HL-60 (cell line): ENCODE results near the gene DVL1.

Experiments used
- DNase-seq, 2 experiments: peaks; one replicate each; pipeline ENCODE4 v3.0.0-alpha.2; 2010 to 2020; ENCODE audit warnings: low read depth in 1 of 2, low spot score in 1 of 2
- H3K27ac ChIP-seq: fragments of 250-450 bp; sonication (Bioruptor Pico); replicated peaks from 2 replicates; pipeline ENCODE4 v1.5.1; 2020; ENCODE audit warnings: mild to moderate bottlenecking, moderate library complexity
- H3K27me3 ChIP-seq: fragments of 250-450 bp; sonication (Bioruptor Pico); 2 replicates; pipeline ENCODE4 v1.5.1; 2021; ENCODE audit warnings: mild to moderate bottlenecking, moderate library complexity; ENCODE audit not compliant: insufficient read depth, poor library complexity, severe bottlenecking
- H3K4me3 ChIP-seq: replicated peaks from 2 replicates; pipeline ENCODE4 v1.5.1; 2011; ENCODE audit warnings: mild to moderate bottlenecking, control low read depth, low read length; ENCODE audit not compliant: insufficient read depth
- CTCF ChIP-seq: IDR thresholded peaks from one replicate; pipeline ENCODE4 v1.5.1; 2011; ENCODE audit warnings: low read length, control low read depth, inconsistent platforms; ENCODE audit not compliant: insufficient read depth
- GABPA ChIP-seq: IDR thresholded peaks from 2 replicates; pipeline ENCODE4 v1.6.1; 2012; ENCODE audit warnings: low read depth
- POLR2AphosphoS5 ChIP-seq: IDR thresholded peaks from 2 replicates; pipeline ENCODE4 v1.6.1; 2012; ENCODE audit warnings: low read depth
- REST ChIP-seq: IDR thresholded peaks from 2 replicates; pipeline ENCODE4 v1.6.1; 2012; ENCODE audit warnings: low read depth; ENCODE audit not compliant: insufficient replicate concordance
- SPI1 ChIP-seq: IDR thresholded peaks from 2 replicates; pipeline ENCODE4 v1.6.1; 2012; ENCODE audit warnings: low read depth, mild to moderate bottlenecking, borderline replicate concordance

The DVL1 gene

GRCh38 chr1:1344655-1345361 lies 4.4 kb downstream of the DVL1 start:
- H3K27me3 ChIP-seq = no peaks in the 10 kb centered on the region
- H3K4me3 ChIP-seq = no peak overlapping the region
- H3K27ac ChIP-seq = no peak overlapping the region
- TF ChIP-seq REST (no peak), CTCF (no peak), POLR2AphosphoS5 (no peak), SPI1 (no peak)
- no peak for DNase-seq

DNA sequence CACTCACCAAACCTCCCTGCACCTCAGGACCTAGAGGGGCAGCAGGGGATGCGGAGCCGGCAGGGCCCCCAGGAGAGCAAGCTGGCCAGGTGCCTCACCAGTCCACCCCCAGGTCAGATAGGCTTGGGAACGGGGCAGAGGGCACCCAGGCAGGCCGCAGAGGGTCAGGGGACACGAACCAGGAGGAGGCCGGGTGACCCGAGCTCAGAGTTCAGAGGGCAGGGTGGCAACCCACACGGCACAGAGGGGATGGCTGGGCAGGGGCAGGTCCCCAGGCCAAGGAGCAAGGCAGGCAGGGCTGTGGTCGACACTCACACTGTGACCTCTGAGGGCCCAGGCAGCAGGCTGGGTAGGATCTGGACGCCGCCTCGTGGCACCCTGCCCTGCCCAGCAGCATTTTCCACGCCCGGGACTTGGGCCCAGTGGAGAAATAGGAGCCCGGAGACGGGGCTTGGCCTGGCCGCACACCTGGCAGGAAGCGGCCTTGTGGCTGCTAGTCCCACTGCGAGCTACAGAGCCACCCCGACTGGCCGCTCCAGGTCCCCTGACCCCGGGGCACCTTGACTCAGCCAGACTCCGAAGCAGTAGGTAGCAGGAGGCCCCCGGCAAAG lies 5.3 kb downstream of the DVL1 start:
- Histone ChIP-seq H3K27ac (no peak overlapping the region), H3K4me3 (no peak overlapping the region), H3K27me3 (no peaks in the 10 kb centered on the region)
- DNase-seq = no peak
- TF ChIP-seq POLR2AphosphoS5 (no peak), REST (no peak), CTCF (no peak), GABPA (no peak), SPI1 (no peak)

DNA sequence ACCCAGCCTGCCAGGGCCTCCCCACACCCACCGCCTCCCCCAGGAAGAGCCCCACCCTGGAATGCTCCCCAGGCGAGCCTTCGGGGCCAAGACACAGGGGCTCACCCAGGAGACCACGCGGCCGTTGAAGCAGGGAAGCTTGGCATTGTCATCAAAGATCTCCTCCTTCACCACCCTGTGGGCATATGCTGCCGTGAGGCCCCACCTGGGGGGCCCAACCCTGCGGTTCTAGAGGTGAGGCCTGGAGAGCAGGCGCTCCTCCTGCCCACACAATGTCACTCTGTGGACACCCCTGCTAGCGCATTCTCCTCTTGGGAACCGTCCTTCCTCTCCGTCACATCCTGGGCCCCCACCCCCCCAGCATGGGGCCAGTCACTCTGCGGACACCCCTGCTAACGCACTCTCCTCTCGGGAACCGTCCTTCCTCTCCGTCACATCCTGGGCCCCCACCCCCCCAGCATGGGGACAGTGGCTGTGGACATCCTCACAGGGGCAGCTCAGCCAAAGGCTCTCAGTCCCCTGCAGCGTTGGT lies 6.6 kb downstream of the DVL1 start:
- Histone ChIP-seq H3K27me3 (no peaks in the 10 kb centered on the region), H3K27ac (no peak overlapping the region), H3K4me3 (no peak overlapping the region)
- no peak for DNase-seq
- TF ChIP-seq SPI1 = no peak
- TF ChIP-seq GABPA = no peak
- no peak for TF ChIP-seq CTCF
- TF ChIP-seq REST = no peak
